Neural progenitor cell (in vitro differentiated cells): ENCODE results near the gene TRPM6. TPM values are rescaled to one million over a fixed set of nuclear protein-coding genes. Genes with fewer than 3 reads are reported as not detected.

ENCODE experiments used
- DNase-seq: peaks from one replicate; pipeline ENCODE4 v3.0.0-alpha.2; 2016; ENCODE audit warnings: low spot score
- H2AFZ ChIP-seq: fragments of 200-600 bp; sonication (generic); replicated peaks from 2 replicates; pipeline ENCODE4 v1.6.1; 2016; ENCODE audit warnings: antibody characterized with exemption
- H3F3A ChIP-seq: fragments of 200-600 bp; sonication (generic); 2 replicates; pipeline ENCODE4 v1.6.1; 2016; ENCODE audit warnings: antibody characterized with exemption, low read depth
- H3K27ac ChIP-seq: fragments of 200-600 bp; sonication (generic); 2 replicates; pipeline ENCODE4 v1.5.1; 2016; ENCODE audit warnings: mild to moderate bottlenecking
- H3K27me3 ChIP-seq: fragments of 200-600 bp; sonication (generic); 2 replicates; pipeline ENCODE4 v1.6.1; 2016; ENCODE audit warnings: mild to moderate bottlenecking, moderate library complexity
- H3K36me3 ChIP-seq: fragments of 200-600 bp; sonication (generic); 2 replicates; pipeline ENCODE4 v1.5.1; 2016
- H3K4me1 ChIP-seq: fragments of 200-600 bp; sonication (generic); 2 replicates; pipeline ENCODE4 v1.6.1; 2016; ENCODE audit warnings: mixed run types
- H3K4me2 ChIP-seq: fragments of 200-600 bp; sonication (generic); 2 replicates; pipeline ENCODE4 v1.6.1; 2016
- H3K4me3 ChIP-seq: fragments of 200-600 bp; sonication (generic); 2 replicates; pipeline ENCODE4 v1.5.1; 2016
- H3K79me2 ChIP-seq: fragments of 200-600 bp; sonication (generic); 2 replicates; pipeline ENCODE4 v1.6.1; 2016; ENCODE audit warnings: low read depth
- H3K9ac ChIP-seq: fragments of 200-600 bp; sonication (generic); 2 replicates; pipeline ENCODE4 v1.6.1; 2016
- H3K9me3 ChIP-seq: fragments of 200-600 bp; sonication (generic); 2 replicates; pipeline ENCODE4 v1.5.1; 2016; ENCODE audit warnings: low read depth
- H4K20me1 ChIP-seq: fragments of 200-600 bp; sonication (generic); 2 replicates; pipeline ENCODE4 v1.6.1; 2016; ENCODE audit warnings: low read depth
- H3K27ac Mint-ChIP-seq: 3 replicates; pipeline ENCODE4 v1.8.0; 2021; ENCODE audit warnings: mixed read lengths
- H3K27me3 Mint-ChIP-seq: 2 replicates; pipeline ENCODE4 v1.8.0; 2022; ENCODE audit warnings: low read depth, mild to moderate bottlenecking, inconsistent platforms, moderate library complexity, mixed read lengths; ENCODE audit not compliant: insufficient read depth
- H3K36me3 Mint-ChIP-seq: 3 replicates; pipeline ENCODE4 v1.8.0; 2021; ENCODE audit warnings: mixed read lengths
- H3K4me1 Mint-ChIP-seq: 3 replicates; pipeline ENCODE4 v1.8.0; 2021; ENCODE audit warnings: mixed read lengths
- H3K4me3 Mint-ChIP-seq: 3 replicates; pipeline ENCODE4 v1.8.0; 2021; ENCODE audit warnings: mild to moderate bottlenecking, moderate library complexity, mixed read lengths
- H3K9me3 Mint-ChIP-seq: 3 replicates; pipeline ENCODE4 v1.8.0; 2020; ENCODE audit warnings: mixed read lengths
- EZH2 ChIP-seq: fragments of 200-600 bp; sonication (generic); IDR thresholded peaks from 2 replicates; pipeline ENCODE4 v1.6.1; 2017; ENCODE audit warnings: antibody characterized with exemption, mild to moderate bottlenecking, moderate library complexity
- EZH2phosphoT487 ChIP-seq: fragments of 200-600 bp; sonication (generic); IDR thresholded peaks from 2 replicates; pipeline ENCODE4 v1.6.1; 2017; ENCODE audit warnings: antibody characterized with exemption
- small RNA-seq: library from RNA; depleted of rRNA; stranded (forward); fragments of <200 nt; gene quantifications from one replicate; pipeline ENCODE3, GENCODE V24; 2015
- total RNA-seq: library from RNA; depleted of rRNA; stranded (reverse); fragments of >200 nt; gene quantifications from 2 replicates; pipeline ENCODE4 v1.2.3, GENCODE V29; 2015; ENCODE audit warnings: low replicate concordance
- TF ChIP-seq, protein P1 (sequence below): fragments of 200-600 bp; sonication (generic); IDR thresholded peaks from 2 replicates; pipeline ENCODE4 v1.5.1; 2017; ENCODE audit warnings: antibody characterized with exemption, mild to moderate bottlenecking

Gene TRPM6
- total RNA-seq, 1 donor from 2014 or later: not detected

DNA sequence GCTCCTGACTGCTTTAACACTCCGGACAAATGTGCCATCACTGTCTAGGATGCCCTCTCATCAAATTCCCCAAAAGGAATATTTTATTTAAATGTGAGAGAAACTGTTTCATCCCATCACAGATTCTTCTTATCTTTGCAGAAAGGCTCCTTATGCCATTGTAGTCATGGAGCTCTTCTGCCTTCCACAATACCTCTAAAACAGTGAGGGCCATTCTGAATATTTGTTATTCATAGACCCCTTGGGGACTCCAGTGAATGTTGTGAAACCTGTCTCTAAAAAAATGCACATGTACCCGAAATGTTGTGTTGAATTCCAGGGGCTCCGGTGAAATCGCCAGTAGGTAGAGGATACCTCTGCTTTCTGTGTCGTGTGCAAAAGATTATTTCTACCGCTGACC is 213.6 kb downstream of the TRPM6 start:
- no peaks in the 10 kb centered on the region for H3K79me2 ChIP-seq
- TF ChIP-seq EZH2 (no peak), EZH2phosphoT487 (no peak)
- TF ChIP-seq, protein P1, sequence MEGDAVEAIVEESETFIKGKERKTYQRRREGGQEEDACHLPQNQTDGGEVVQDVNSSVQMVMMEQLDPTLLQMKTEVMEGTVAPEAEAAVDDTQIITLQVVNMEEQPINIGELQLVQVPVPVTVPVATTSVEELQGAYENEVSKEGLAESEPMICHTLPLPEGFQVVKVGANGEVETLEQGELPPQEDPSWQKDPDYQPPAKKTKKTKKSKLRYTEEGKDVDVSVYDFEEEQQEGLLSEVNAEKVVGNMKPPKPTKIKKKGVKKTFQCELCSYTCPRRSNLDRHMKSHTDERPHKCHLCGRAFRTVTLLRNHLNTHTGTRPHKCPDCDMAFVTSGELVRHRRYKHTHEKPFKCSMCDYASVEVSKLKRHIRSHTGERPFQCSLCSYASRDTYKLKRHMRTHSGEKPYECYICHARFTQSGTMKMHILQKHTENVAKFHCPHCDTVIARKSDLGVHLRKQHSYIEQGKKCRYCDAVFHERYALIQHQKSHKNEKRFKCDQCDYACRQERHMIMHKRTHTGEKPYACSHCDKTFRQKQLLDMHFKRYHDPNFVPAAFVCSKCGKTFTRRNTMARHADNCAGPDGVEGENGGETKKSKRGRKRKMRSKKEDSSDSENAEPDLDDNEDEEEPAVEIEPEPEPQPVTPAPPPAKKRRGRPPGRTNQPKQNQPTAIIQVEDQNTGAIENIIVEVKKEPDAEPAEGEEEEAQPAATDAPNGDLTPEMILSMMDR: no peak
- no peak overlapping the region for H2AFZ ChIP-seq
- H3K36me3 ChIP-seq: no peaks in the 10 kb centered on the region
- H3K9me3 ChIP-seq: no peaks in the 10 kb centered on the region
- H3K4me3 ChIP-seq: no peak overlapping the region
- H3K27me3 Mint-ChIP-seq: no peaks in the 10 kb centered on the region
- H3F3A ChIP-seq: no peaks in the 10 kb centered on the region
- peaks cover 8% of the 10 kb centered on the region for H3K4me1 ChIP-seq
- no peak overlapping the region for H3K9ac ChIP-seq
- H3K4me3 Mint-ChIP-seq: no peak overlapping the region
- no peak overlapping the region for H3K4me2 ChIP-seq
- H4K20me1 ChIP-seq: no peaks in the 10 kb centered on the region
- H3K4me1 Mint-ChIP-seq: peaks cover 10% of the 10 kb centered on the region
- H3K36me3 Mint-ChIP-seq: no peaks in the 10 kb centered on the region
- no peaks in the 10 kb centered on the region for H3K9me3 Mint-ChIP-seq
- no peak for DNase-seq
- no peaks in the 10 kb centered on the region for H3K27me3 ChIP-seq
- H3K27ac Mint-ChIP-seq: no peak overlapping the region
- no peak overlapping the region for H3K27ac ChIP-seq

Small RNAs within 50 kb of the gene (small RNA-seq; reads per million reads assigned to genes)
- gene RNU6-445P: not detected

Other genes starting within 250 kb of the TRPM6 start
- 19.0 and 19.3 TPM in 2 replicates for gene C9orf40, start 65.0 kb upstream of the TRPM6 start, total RNA-seq
- gene CARNMT1, start 140.4 kb upstream of the TRPM6 start, total RNA-seq: 37.2 and 41.1 TPM in 2 replicates
- 1.7 and 2.3 TPM in 2 replicates for gene NMRK1, start 200.2 kb upstream of the TRPM6 start, total RNA-seq
- gene OSTF1, start 200.6 kb upstream of the TRPM6 start, total RNA-seq: 1.3 and 2.7 TPM in 2 replicates